Heart left ventricle (tissue), 16 donors: ENCODE results near the gene KCNQ4. TPM values are rescaled to one million over a fixed set of nuclear protein-coding genes. Genes with fewer than 3 reads are reported as not detected.

Source experiments
- ATAC-seq, 4 donors: fragments of 200-7000 bp; cut with Tn5 transposase; one replicate each; pipeline ENCODE4 v1.9.1; 2020 to 2022; ENCODE audit warnings: moderate library complexity in 4 of 4, mild to moderate bottlenecking in 3 of 4, moderate number of reproducible peaks in 1 of 4
- DNase-seq, 5 donors: peaks; one replicate each; pipeline ENCODE4 v3.0.0-alpha.2; 2020
- H3K27ac ChIP-seq, 12 donors: fragments of 200-600 bp; sonication (generic) in 4 of 12; one replicate each; pipeline versions ENCODE4 v1.5.0 to v1.8.0; 2016 to 2022; ENCODE audit warnings: mild to moderate bottlenecking in 2 of 12
- H3K27me3 ChIP-seq, 9 donors: fragments of 200-600 bp; sonication (generic) in 2 of 9; one replicate each; pipeline versions ENCODE4 v1.5.1 to v1.8.0; 2016 to 2022; ENCODE audit warnings: mild to moderate bottlenecking in 3 of 9
- H3K36me3 ChIP-seq, 9 donors: fragments of 200-600 bp; sonication (generic) in 2 of 9; one replicate each; pipeline versions ENCODE4 v1.5.0 to v1.8.0; 2018 to 2022; ENCODE audit warnings: mild to moderate bottlenecking in 2 of 9
- H3K4me1 ChIP-seq, 12 donors: fragments of 200-600 bp; sonication (generic) in 4 of 12; one replicate each; pipeline versions ENCODE4 v1.5.0 to v1.8.0; 2016 to 2022; ENCODE audit warnings: mild to moderate bottlenecking in 3 of 12
- H3K4me3 ChIP-seq, 12 donors: fragments of 200-600 bp; sonication (generic) in 4 of 12; one replicate each; pipeline versions ENCODE4 v1.5.0 to v1.8.0; 2017 to 2022; ENCODE audit warnings: mild to moderate bottlenecking in 9 of 12, moderate library complexity in 4 of 12
- H3K9me3 ChIP-seq, 12 donors: fragments of 200-600 bp; sonication (generic) in 4 of 12; one replicate each; pipeline versions ENCODE4 v1.5.0 to v1.8.0; 2016 to 2022; ENCODE audit warnings: mild to moderate bottlenecking in 1 of 12
- POLR2A ChIP-seq, 2 donors: fragments of 450-650 bp; IDR thresholded peaks; one replicate each; pipeline ENCODE4 v1.6.1; 2017; ENCODE audit warnings: antibody characterized with exemption in 2 of 2, mild to moderate bottlenecking in 2 of 2, moderate library complexity in 2 of 2
- WGBS, 4 donors: extraction: QIAGEN DNeasy Blood & Tissue Kit in 2 of 4; methylation state at CpG; one replicate each; pipeline versions ENCODE4 v1.1.5 to v1.1.7; 2013 to 2018; 5-methylcytosine and 5-hydroxymethylcytosine counted together
- intact Hi-C, 10 donors: fragments of 100-400 bp; cut with DNase I; formaldehyde crosslinking; loops; one replicate each; pipeline versions ENCODE4 v1.11.1 to v1.14.2; 2022
- polyA plus RNA-seq, 2 donors: library from polyadenylated mRNA; stranded (reverse); fragments of 200-250 nt; gene quantifications; one replicate each; pipeline ENCODE4 v1.2.3, GENCODE V29; 2013
- total RNA-seq, 9 donors: library from RNA; depleted of rRNA in 2 of 9; stranded (reverse); fragments of >200 nt in 2 of 9; fragmentation: NEBNext Ultra II Directional in 3 of 9; extraction: Animal tissue kit (Norgen Biotek cat#: 25700) in 3 of 9; gene quantifications; one replicate each; pipeline versions ENCODE4 v1.1.0 to v1.2.4, GENCODE V29; 2016 to 2023
- TF ChIP-seq, protein P1 (sequence below), 12 donors: fragments of 200-600 bp; sonication (generic) in 4 of 12; IDR thresholded peaks; one replicate each; pipeline versions ENCODE4 v1.5.0 to v1.8.0; 2018 to 2022; ENCODE audit warnings: antibody characterized with exemption in 12 of 12, mild to moderate bottlenecking in 5 of 12
- donor health status: ischemic (EF 13 %, LVEDD 7.1; RV severe dilation, severe dysfunction).
- donor health status: healthy with polysubstance abuse.
- donor health status: DM: no; HTN: yes; CAD: no.
- donor health status: DM: no; HTN: no; CAD: no.
- donor health status: ischemic (EF 25% LVEDD 6.9; RV normal size, moderate dysfunction).
- donor health status: ischemic (EF 25% LVEDD 5.7; RV mildly dilated, moderate dysfunction).
- donor health status: healthy.
- donor health status: DM: yes; HTN: yes; CAD: no.
- donor health status: ischemic (EF 35%, LVEDD 5.7; RV mildly dilated, moderate dysfunction).
- donor health status: nonischemic (EF 11% LVEDD 7.7; RV severe dilation, severe dysfunction).
- donor health status: DM: yes; HTN: yes; CAD: no.
- donor health status: PGD.
- donor health status: ischemic (EF 29% LVEDD 5.4; RV normal size, mild dysfunction).
- donor health status: nonischemic (EF 23%, LVEDD 6.1; RV moderate dilation, normal function).

The KCNQ4 gene
- total and polyA plus RNA-seq, 11 donors: 1.3 to 4.4 (median 1.9) TPM

DNA sequence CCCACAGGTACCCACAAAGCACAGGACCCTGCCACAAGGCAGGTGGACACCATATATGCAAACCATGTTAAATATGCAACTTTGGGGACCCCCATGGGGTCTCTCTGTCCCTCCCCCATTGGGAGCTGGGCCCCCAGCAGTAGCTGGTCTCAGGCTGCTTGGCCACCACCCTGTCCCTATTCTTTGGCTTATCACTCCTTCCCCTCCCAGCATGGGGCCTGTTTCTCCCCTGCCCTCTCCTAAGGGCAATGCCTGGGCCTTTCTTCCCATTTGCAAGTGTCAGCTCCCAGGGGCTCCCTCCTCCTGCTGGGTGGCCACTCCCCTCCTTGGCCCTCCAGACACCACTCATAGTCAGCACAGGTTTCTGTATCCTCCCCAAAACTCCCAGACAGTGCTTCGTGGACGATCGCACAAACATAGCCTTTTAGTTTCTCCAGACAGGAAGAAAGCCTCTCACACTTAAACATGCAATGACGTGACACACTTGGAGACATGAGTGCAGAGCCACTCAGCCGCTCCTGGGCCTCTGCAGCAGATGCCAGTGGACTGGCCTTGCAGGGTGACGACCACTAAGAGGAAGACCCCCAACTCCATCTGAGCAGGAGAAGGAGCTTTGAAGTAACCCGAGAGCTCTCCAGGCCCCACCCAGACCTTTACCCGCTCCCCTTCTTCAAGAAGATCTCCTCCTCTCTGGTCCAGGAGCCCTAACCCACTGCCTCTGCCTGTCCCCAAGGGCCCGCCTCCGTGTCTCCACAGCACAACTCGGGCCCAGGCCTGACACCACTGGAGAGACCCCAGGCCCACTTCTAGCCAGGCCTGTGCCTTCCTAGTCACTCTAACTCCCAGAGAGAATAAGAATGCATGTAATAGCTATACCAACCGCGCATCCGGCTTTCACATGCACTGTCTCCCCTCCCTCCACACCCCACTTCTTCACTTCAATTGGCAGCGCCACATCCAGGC lies 55.7 kb downstream of the KCNQ4 start:
- TF ChIP-seq, protein P1, sequence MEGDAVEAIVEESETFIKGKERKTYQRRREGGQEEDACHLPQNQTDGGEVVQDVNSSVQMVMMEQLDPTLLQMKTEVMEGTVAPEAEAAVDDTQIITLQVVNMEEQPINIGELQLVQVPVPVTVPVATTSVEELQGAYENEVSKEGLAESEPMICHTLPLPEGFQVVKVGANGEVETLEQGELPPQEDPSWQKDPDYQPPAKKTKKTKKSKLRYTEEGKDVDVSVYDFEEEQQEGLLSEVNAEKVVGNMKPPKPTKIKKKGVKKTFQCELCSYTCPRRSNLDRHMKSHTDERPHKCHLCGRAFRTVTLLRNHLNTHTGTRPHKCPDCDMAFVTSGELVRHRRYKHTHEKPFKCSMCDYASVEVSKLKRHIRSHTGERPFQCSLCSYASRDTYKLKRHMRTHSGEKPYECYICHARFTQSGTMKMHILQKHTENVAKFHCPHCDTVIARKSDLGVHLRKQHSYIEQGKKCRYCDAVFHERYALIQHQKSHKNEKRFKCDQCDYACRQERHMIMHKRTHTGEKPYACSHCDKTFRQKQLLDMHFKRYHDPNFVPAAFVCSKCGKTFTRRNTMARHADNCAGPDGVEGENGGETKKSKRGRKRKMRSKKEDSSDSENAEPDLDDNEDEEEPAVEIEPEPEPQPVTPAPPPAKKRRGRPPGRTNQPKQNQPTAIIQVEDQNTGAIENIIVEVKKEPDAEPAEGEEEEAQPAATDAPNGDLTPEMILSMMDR (IDR thresholded peaks at IDR 0.05): no peak
- TF ChIP-seq POLR2A (IDR thresholded peaks at IDR 0.05): no peak
- H3K4me1 ChIP-seq: no peaks in the 10 kb centered on the region
- no peaks in the 10 kb centered on the region for H3K27me3 ChIP-seq
- no peak overlapping the region for H3K27ac ChIP-seq
- intact Hi-C loops: no loop called here
- ATAC-seq (no peak), DNase-seq (no peak)
- 91 to 95% (median 94%) methylated on average over 12 to 15 of the region's 15 CpGs for WGBS, 4 donors
- H3K36me3 ChIP-seq: no peaks in the 10 kb centered on the region
- H3K9me3 ChIP-seq: peaks cover 0 to 9% (median 0%) of the 10 kb centered on the region in 12 donors
- no peak overlapping the region for H3K4me3 ChIP-seq

DNA sequence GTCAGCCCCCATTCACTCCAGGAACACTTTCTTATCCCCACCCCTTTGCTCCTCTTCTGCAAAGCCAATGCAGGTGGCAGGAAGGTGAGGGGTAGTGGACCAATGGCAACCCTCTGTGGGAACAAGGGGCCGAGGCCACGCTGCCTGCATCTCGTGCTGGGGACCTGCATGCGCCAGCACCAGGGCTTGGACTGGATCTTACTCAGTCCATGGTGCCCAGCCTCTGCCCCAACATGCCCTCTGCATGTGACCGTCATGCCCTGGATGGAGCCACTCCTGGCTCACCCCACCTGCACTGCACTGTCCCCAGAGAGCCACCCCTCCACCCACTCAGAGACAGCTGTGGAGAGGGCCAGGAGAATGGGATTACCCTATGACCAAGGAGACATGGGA lies 56.4 kb downstream of the KCNQ4 start:
- DNase-seq (no peak), ATAC-seq (no peak)
- 95 to 97% (median 96%) methylated on average over 5 of the region's 5 CpGs for WGBS, 4 donors
- peaks cover 0 to 9% (median 0%) of the 10 kb centered on the region in 12 donors for H3K9me3 ChIP-seq
- TF ChIP-seq, protein P1 (IDR thresholded peaks at IDR 0.05): no peak
- TF ChIP-seq POLR2A (IDR thresholded peaks at IDR 0.05): no peak
- H3K27me3 ChIP-seq: no peaks in the 10 kb centered on the region
- no peaks in the 10 kb centered on the region for H3K4me1 ChIP-seq
- intact Hi-C loops: loop anchor here in 1 of 10 donors (10.0 kb wide), 1 partner anchor 155 kb away; no protein-coding TSS in a partner anchor
- no peak overlapping the region for H3K27ac ChIP-seq
- H3K36me3 ChIP-seq: no peaks in the 10 kb centered on the region
- H3K4me3 ChIP-seq: no peak overlapping the region

DNA sequence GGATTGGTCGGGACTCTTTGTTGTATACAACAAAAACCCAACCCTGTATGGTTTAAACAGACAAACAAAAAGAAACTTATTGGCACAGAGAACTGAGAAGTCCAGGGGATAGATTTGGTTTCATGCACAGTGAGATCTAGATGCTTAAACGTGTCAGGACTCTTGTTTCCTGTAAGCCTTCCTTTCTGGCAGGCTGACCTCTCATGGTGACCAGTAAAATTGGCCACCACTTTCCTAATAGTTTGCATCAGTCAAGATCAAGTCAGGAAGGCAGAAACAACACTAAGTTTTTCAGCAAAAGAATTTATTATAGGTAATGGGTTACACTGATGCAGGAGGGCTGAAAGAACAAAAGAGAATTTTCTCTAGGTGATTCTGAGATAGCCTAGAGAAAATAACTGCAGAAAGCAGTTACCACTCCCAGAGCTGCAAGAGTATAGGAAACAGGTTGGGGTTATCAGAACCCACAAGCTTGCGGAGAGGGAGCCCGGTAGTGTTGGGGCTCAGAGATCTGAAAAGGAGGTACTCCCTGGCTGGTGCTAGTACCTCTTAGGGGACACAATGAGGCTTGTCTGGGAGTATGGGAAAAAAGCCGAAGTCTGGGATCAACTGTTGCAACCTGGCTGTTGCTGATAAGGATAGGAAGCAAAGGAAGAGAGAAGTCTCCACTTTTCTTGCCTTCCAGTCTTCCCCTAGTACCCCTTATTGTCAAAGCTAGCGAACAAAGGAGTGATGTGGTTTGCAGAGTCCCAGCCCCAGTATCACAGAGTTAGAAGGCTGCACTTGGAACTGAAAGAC lies 57.1 kb downstream of the KCNQ4 start:
- Histone ChIP-seq H3K27ac (no peak overlapping the region), H3K27me3 (no peaks in the 10 kb centered on the region), H3K4me3 (no peak overlapping the region), H3K9me3 (peaks cover 0 to 9% (median 0%) of the 10 kb centered on the region in 12 donors), H3K4me1 (no peaks in the 10 kb centered on the region), H3K36me3 (no peaks in the 10 kb centered on the region)
- ATAC-seq: no peak
- WGBS, 4 donors: 59 to 69% (median 63%) methylated on average over 6 of the region's 6 CpGs
- no peak for TF ChIP-seq POLR2A (IDR thresholded peaks at IDR 0.05)
- TF ChIP-seq, protein P1 (IDR thresholded peaks at IDR 0.05): peak in 1 of 12 donors; percentile 8
- no peak for DNase-seq
- intact Hi-C loops: loop anchor here in 1 of 10 donors (10.0 kb wide), 1 partner anchor 156 kb away; no protein-coding TSS in a partner anchor

DNA sequence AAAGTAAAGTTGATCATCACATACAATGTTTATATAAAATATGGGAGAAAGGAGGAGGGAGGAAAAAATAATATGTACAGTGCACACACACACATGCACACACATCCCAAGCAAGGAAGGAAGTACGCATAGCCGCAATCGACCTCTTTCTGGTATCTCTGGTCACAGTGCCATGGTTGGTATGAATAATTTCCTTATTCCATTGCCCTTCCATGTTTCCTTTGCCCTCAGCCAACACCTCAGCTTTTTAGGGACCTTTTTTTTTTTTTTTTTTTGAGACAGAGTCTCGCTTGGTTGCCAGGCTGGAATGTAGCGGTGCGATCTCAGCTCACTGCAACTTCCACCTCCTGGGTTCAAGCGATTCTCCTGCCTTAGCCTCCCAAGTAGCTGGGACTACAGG lies 58.0 kb downstream of the KCNQ4 start:
- Histone ChIP-seq H3K4me1 (no peaks in the 10 kb centered on the region), H3K4me3 (no peak overlapping the region), H3K27me3 (no peaks in the 10 kb centered on the region), H3K36me3 (no peaks in the 10 kb centered on the region), H3K27ac (no peak overlapping the region), H3K9me3 (peaks cover 0 to 9% (median 0%) of the 10 kb centered on the region in 12 donors)
- ATAC-seq (no peak), DNase-seq (no peak)
- intact Hi-C loops: loop anchor here in 1 of 10 donors (10.0 kb wide), 1 partner anchor 157 kb away; no protein-coding TSS in a partner anchor
- WGBS, 4 donors: 88 to 92% (median 89%) methylated on average over 7 of the region's 7 CpGs
- TF ChIP-seq POLR2A (IDR thresholded peaks at IDR 0.05): no peak
- TF ChIP-seq, protein P1 (IDR thresholded peaks at IDR 0.05): no peak
